Aorta (tissue), 5 donors: ENCODE measurements around the gene PLAC8. TPM values are rescaled to one million over a fixed set of nuclear protein-coding genes. Genes with fewer than 3 reads are reported as not detected.

Source experiments
- ATAC-seq: fragments of 200-7000 bp; cut with Tn5 transposase; one replicate; pipeline ENCODE4 v1.9.1; 2022; ENCODE audit warnings: moderate library complexity; ENCODE audit not compliant: low FRiP score
- DNase-seq, 2 donors: peaks; one replicate each; pipeline ENCODE4 v3.0.0-alpha.2; 2020
- H3K27ac ChIP-seq, 2 donors: one replicate each; pipeline ENCODE4 v1.5.1; 2013; ENCODE audit warnings: low read length in 2 of 2, mild to moderate bottlenecking in 2 of 2, moderate library complexity in 2 of 2, control low read depth in 1 of 2, inconsistent platforms in 1 of 2, low read depth in 1 of 2
- H3K27me3 ChIP-seq, 2 donors: one replicate each; pipeline ENCODE4 v1.6.1; 2013; ENCODE audit warnings: control low read depth in 1 of 2, low read length in 1 of 2, mild to moderate bottlenecking in 1 of 2, moderate library complexity in 1 of 2; ENCODE audit not compliant: insufficient read depth in 2 of 2, control insufficient read depth in 1 of 2
- H3K36me3 ChIP-seq, 2 donors: one replicate each; pipeline ENCODE4 v1.6.1; 2013; ENCODE audit warnings: control low read depth in 1 of 2, low read length in 1 of 2, mild to moderate bottlenecking in 1 of 2; ENCODE audit not compliant: insufficient read depth in 2 of 2, control insufficient read depth in 1 of 2
- H3K4me1 ChIP-seq, 2 donors: one replicate each; pipeline ENCODE4 v1.6.1; 2013; ENCODE audit warnings: low read length in 2 of 2, control low read depth in 1 of 2, mild to moderate bottlenecking in 1 of 2, moderate library complexity in 1 of 2; ENCODE audit not compliant: insufficient read depth in 2 of 2, control insufficient read depth in 1 of 2
- H3K4me3 ChIP-seq, 2 donors: one replicate each; pipeline ENCODE4 v1.5.1; 2013; ENCODE audit warnings: low read length in 2 of 2, control low read depth in 1 of 2, mild to moderate bottlenecking in 1 of 2
- H3K9me3 ChIP-seq: one replicate; pipeline ENCODE4 v1.6.1; 2013; ENCODE audit warnings: mild to moderate bottlenecking, low read length; ENCODE audit not compliant: control insufficient read depth
- WGBS, 2 donors: extraction: QIAGEN DNeasy Blood & Tissue Kit; methylation state at CpG; one replicate each; pipeline ENCODE4 v1.1.7; 2013; 5-methylcytosine and 5-hydroxymethylcytosine counted together
- intact Hi-C, 2 donors: fragments of 100-400 bp; cut with DNase I; formaldehyde crosslinking; loops; one replicate each; pipeline versions ENCODE4 v1.14.2 to v1.15.0; 2022
- polyA plus RNA-seq, 2 donors: library from polyadenylated mRNA; stranded (reverse); fragments of 200-250 nt; gene quantifications; one replicate each; pipeline ENCODE4 v1.2.3, GENCODE V29; 2013
- total RNA-seq, 2 donors: library from RNA; stranded (reverse); fragmentation: NEBNext Ultra II Directional; extraction: Animal tissue kit (Norgen Biotek cat#: 25700); gene quantifications; one replicate each; pipeline ENCODE4 v1.2.1, GENCODE V29; 2021
- donor health status: healthy with polysubstance abuse.
- donor health status: Bipolar disorder and iron deficiency.
- donor health status: DM: no; HTN: no; CAD: no.
- donor health status: DM: no; HTN: no; CAD: no.
- donor health status: DM: yes; HTN: yes; CAD: no.

The PLAC8 gene
- total and polyA plus RNA-seq, 4 donors: 3.2 to 48.1 (median 3.9) TPM

DNA sequence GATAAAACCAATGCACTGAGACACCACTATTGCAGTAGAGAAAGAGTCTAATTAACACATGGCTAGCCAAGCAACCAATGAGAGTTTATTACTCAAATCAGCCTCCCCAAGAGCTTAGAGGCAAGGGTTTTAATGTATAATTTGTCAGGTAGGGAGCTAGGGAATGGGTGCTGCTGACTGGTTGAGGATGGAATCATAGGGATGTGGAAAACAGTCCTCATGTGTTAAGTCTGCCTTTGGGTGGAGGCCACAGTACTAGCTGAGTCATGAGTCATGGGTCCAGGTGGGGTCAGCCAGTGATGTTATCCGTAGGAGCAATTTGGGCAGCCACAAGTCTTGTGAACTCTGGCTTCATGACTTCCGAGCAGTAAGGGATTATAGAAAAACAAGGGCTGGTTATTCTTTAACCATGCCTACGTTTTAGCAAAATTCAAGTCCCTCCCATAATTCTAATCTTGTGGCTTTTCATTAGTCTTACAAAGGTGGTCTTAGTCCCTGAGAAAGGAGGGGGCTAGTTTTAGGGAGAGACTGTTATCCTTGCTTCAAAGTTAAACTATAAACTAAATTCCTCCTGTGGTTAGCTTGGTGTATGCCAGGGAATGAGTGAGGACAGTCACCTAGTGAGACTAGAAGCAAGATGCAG is 25.1 kb upstream of the PLAC8 start:
- DNase-seq (no peak), ATAC-seq (no peak)
- WGBS, 2 donors: 75 to 84% methylated on average over 3 of the region's 3 CpGs
- intact Hi-C loops: no loop called here
- Histone ChIP-seq H3K4me3 (no peak overlapping the region), H3K4me1 (no peaks in the 10 kb centered on the region), H3K36me3 (no peaks in the 10 kb centered on the region), H3K27me3 (no peaks in the 10 kb centered on the region), H3K9me3 (peaks cover 4% of the 10 kb centered on the region), H3K27ac (no peak overlapping the region)

DNA sequence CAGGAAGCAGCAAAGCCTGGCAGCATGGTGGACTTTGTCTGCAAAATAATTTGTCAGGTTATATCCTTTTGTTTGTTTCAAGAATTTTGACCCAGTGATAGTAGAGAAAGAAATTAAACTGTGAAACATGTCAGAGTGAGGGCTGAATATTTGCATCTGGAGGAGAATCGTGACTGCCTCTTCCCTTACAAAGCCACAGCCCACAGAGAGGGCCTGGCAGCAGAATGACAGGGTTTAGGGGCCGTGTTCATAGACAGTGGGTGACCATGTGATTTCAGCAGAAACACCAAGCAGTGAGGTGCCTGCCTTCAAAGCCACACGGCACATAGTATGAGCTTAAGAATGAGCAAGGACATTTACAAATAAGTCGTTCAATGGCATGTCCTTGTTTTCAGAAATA is 24.4 kb upstream of the PLAC8 start:
- no peaks in the 10 kb centered on the region for H3K36me3 ChIP-seq
- no peaks in the 10 kb centered on the region for H3K4me1 ChIP-seq
- no peak overlapping the region for H3K27ac ChIP-seq
- no peak overlapping the region for H3K4me3 ChIP-seq
- intact Hi-C loops: no loop called here
- H3K27me3 ChIP-seq: no peaks in the 10 kb centered on the region
- ATAC-seq (no peak), DNase-seq (no peak)
- WGBS, 2 donors: 69 to 71% methylated on average over 4 of the region's 4 CpGs
- H3K9me3 ChIP-seq: peaks cover 4% of the 10 kb centered on the region

- intact Hi-C loops: no loop called here
- no peaks in the 10 kb centered on the region for H3K4me1 ChIP-seq
- no peaks in the 10 kb centered on the region for H3K36me3 ChIP-seq
- DNase-seq: no peak
- H3K9me3 ChIP-seq: peaks cover 4% of the 10 kb centered on the region
- 81 to 82% methylated on average over 1 of the region's 1 CpG for WGBS, 2 donors
- no peak overlapping the region for H3K4me3 ChIP-seq
- no peaks in the 10 kb centered on the region for H3K27me3 ChIP-seq
- H3K27ac ChIP-seq: no peak overlapping the region
- ATAC-seq: no peak
Measured at GRCh38 chr4:83132065-83132464, 17.5 kb upstream of the PLAC8 start.

- H3K27ac ChIP-seq: no peak overlapping the region
- no peak for DNase-seq
- H3K27me3 ChIP-seq: no peaks in the 10 kb centered on the region
- H3K4me3 ChIP-seq: no peak overlapping the region
- ATAC-seq: no peak
- intact Hi-C loops: no loop called here
- H3K9me3 ChIP-seq: peaks cover 1% of the 10 kb centered on the region
- H3K4me1 ChIP-seq: no peaks in the 10 kb centered on the region
- no peaks in the 10 kb centered on the region for H3K36me3 ChIP-seq
- 76 to 79% methylated on average over 2 of the region's 2 CpGs for WGBS, 2 donors
Measured at GRCh38 chr4:83129264-83129663, 14.7 kb upstream of the PLAC8 start.

- no peak overlapping the region for H3K4me3 ChIP-seq
- no peak overlapping the region for H3K27ac ChIP-seq
- peaks cover 1% of the 10 kb centered on the region for H3K9me3 ChIP-seq
- H3K36me3 ChIP-seq: no peaks in the 10 kb centered on the region
- WGBS, 2 donors: 80 to 81% methylated on average over 5 of the region's 5 CpGs
- DNase-seq (no peak), ATAC-seq (no peak)
- no peaks in the 10 kb centered on the region for H3K27me3 ChIP-seq
- no peaks in the 10 kb centered on the region for H3K4me1 ChIP-seq
- intact Hi-C loops: no loop called here
Measured at GRCh38 chr4:83128240-83128929, 13.9 kb upstream of the PLAC8 start.

GRCh38 chr4:83125738-83126141 is 11.2 kb upstream of the PLAC8 start:
- no peak overlapping the region for H3K4me3 ChIP-seq
- H3K9me3 ChIP-seq: peaks cover 1% of the 10 kb centered on the region
- ATAC-seq: no peak
- intact Hi-C loops: no loop called here
- 83 to 88% methylated on average over 9 of the region's 9 CpGs for WGBS, 2 donors
- H3K36me3 ChIP-seq: no peaks in the 10 kb centered on the region
- no peak overlapping the region for H3K27ac ChIP-seq
- no peak for DNase-seq
- H3K27me3 ChIP-seq: no peaks in the 10 kb centered on the region
- no peaks in the 10 kb centered on the region for H3K4me1 ChIP-seq

GRCh38 chr4:83124111-83124780 is 9.7 kb upstream of the PLAC8 start:
- H3K27ac ChIP-seq: no peak overlapping the region
- ATAC-seq (peak; percentile 41), DNase-seq (peak in 1 of 2 donors; percentile 52)
- H3K9me3 ChIP-seq: peaks cover 1% of the 10 kb centered on the region
- 72 to 86% methylated on average over 9 to 10 of the region's 10 CpGs for WGBS, 2 donors
- intact Hi-C loops: no loop called here
- no peak overlapping the region for H3K4me3 ChIP-seq
- no peaks in the 10 kb centered on the region for H3K36me3 ChIP-seq
- no peaks in the 10 kb centered on the region for H3K4me1 ChIP-seq
- H3K27me3 ChIP-seq: no peaks in the 10 kb centered on the region

- H3K9me3 ChIP-seq: no peaks in the 10 kb centered on the region
- H3K4me1 ChIP-seq: no peaks in the 10 kb centered on the region
- no peak for DNase-seq
- no peaks in the 10 kb centered on the region for H3K36me3 ChIP-seq
- 75 to 78% methylated on average over 5 of the region's 5 CpGs for WGBS, 2 donors
- no peak overlapping the region for H3K4me3 ChIP-seq
- H3K27me3 ChIP-seq: no peaks in the 10 kb centered on the region
- H3K27ac ChIP-seq: no peak overlapping the region
- ATAC-seq: no peak
- intact Hi-C loops: no loop called here
Measured at GRCh38 chr4:83121246-83121645, 6.7 kb upstream of the PLAC8 start.

GRCh38 chr4:83118869-83119268 is 4.3 kb upstream of the PLAC8 start:
- no peaks in the 10 kb centered on the region for H3K4me1 ChIP-seq
- H3K9me3 ChIP-seq: no peaks in the 10 kb centered on the region
- H3K36me3 ChIP-seq: no peaks in the 10 kb centered on the region
- intact Hi-C loops: no loop called here
- no peak overlapping the region for H3K27ac ChIP-seq
- DNase-seq: no peak
- no peak overlapping the region for H3K4me3 ChIP-seq
- H3K27me3 ChIP-seq: no peaks in the 10 kb centered on the region
- no peak for ATAC-seq
- 58 to 65% methylated on average over 2 of the region's 2 CpGs for WGBS, 2 donors
